ENCODE data around the gene GSTM2.

DNA sequence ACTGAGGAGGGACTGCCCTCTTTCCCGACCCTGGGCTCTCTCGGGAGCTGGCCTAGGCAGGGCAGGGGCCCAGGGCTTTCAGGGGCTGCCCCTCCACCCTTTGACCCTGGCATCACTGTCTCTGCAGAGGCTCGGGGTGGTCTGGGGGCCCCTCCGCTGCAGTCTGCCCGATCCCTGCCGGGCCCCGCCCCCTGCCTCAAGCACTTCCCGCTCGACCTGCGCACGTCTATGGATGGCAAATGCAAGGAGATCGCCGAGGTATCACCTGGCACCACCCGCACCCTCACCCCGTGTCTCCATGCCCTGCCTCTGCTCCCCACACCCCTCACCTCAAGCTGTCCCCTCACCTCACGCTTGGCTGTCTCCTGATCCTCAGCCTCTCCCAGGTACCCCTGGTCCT is 42.7 kb upstream of the GSTM2 start:
- TF ChIP-seq, protein P1, sequence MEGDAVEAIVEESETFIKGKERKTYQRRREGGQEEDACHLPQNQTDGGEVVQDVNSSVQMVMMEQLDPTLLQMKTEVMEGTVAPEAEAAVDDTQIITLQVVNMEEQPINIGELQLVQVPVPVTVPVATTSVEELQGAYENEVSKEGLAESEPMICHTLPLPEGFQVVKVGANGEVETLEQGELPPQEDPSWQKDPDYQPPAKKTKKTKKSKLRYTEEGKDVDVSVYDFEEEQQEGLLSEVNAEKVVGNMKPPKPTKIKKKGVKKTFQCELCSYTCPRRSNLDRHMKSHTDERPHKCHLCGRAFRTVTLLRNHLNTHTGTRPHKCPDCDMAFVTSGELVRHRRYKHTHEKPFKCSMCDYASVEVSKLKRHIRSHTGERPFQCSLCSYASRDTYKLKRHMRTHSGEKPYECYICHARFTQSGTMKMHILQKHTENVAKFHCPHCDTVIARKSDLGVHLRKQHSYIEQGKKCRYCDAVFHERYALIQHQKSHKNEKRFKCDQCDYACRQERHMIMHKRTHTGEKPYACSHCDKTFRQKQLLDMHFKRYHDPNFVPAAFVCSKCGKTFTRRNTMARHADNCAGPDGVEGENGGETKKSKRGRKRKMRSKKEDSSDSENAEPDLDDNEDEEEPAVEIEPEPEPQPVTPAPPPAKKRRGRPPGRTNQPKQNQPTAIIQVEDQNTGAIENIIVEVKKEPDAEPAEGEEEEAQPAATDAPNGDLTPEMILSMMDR (IDR thresholded peaks at IDR 0.05), result no peak
- TF ChIP-seq POLR2A (IDR thresholded peaks at IDR 0.05), result no peak
